Muscle layer of colon (tissue), 2 donors: ENCODE results near the gene LCT.
"Not testable (repeated sequence)": the region's sequence is repeated elsewhere in the genome, so short reads cannot be mapped to it uniquely, and the experiment has no call there.

Source experiments
- H3K27ac ChIP-seq: one replicate; pipeline ENCODE4 v1.7.0; 2013; ENCODE audit warnings: low read depth, mild to moderate bottlenecking, low read length, moderate library complexity
- H3K27me3 ChIP-seq, 2 donors: one replicate each; pipeline ENCODE4 v1.7.0; 2013; ENCODE audit warnings: low read length in 2 of 2, mild to moderate bottlenecking in 2 of 2; ENCODE audit not compliant: insufficient read depth in 2 of 2, control insufficient read depth in 1 of 2
- H3K36me3 ChIP-seq: one replicate; pipeline ENCODE4 v1.7.0; 2013; ENCODE audit warnings: mild to moderate bottlenecking, low read length; ENCODE audit not compliant: insufficient read depth
- H3K4me1 ChIP-seq: one replicate; pipeline ENCODE4 v1.7.0; 2013; ENCODE audit warnings: mild to moderate bottlenecking, low read length; ENCODE audit not compliant: insufficient read depth
- H3K4me3 ChIP-seq, 2 donors: one replicate each; pipeline ENCODE4 v1.7.0; 2013; ENCODE audit warnings: low read length in 2 of 2, low read depth in 1 of 2, mild to moderate bottlenecking in 1 of 2, moderate library complexity in 1 of 2
- H3K9ac ChIP-seq: one replicate; pipeline ENCODE4 v1.7.0; 2013; ENCODE audit warnings: low read length
- H3K9me3 ChIP-seq: one replicate; pipeline ENCODE4 v1.7.0; 2013; ENCODE audit warnings: mild to moderate bottlenecking, low read length
- donor health status: abdominal sarcoma.
- donor health status: Adenocarcinoma of cecum.

LCT gene

GRCh38 chr2:135795641-135796040 lies 41.3 kb downstream of the LCT start:
- H3K4me3 ChIP-seq, H3K9ac ChIP-seq, H3K27me3 ChIP-seq, H3K4me1 ChIP-seq, H3K36me3 ChIP-seq, H3K27ac ChIP-seq, H3K9me3 ChIP-seq: not testable (repeated sequence)

- H3K27me3 ChIP-seq: no peaks in the 10 kb centered on the region
- H3K9ac ChIP-seq: no peak overlapping the region
- no peak overlapping the region for H3K4me3 ChIP-seq
- H3K27ac ChIP-seq: no peak overlapping the region
- no peaks in the 10 kb centered on the region for H3K36me3 ChIP-seq
- no peaks in the 10 kb centered on the region for H3K4me1 ChIP-seq
- no peaks in the 10 kb centered on the region for H3K9me3 ChIP-seq
Measured at GRCh38 chr2:135792401-135793150, 44.4 kb downstream of the LCT start.

DNA sequence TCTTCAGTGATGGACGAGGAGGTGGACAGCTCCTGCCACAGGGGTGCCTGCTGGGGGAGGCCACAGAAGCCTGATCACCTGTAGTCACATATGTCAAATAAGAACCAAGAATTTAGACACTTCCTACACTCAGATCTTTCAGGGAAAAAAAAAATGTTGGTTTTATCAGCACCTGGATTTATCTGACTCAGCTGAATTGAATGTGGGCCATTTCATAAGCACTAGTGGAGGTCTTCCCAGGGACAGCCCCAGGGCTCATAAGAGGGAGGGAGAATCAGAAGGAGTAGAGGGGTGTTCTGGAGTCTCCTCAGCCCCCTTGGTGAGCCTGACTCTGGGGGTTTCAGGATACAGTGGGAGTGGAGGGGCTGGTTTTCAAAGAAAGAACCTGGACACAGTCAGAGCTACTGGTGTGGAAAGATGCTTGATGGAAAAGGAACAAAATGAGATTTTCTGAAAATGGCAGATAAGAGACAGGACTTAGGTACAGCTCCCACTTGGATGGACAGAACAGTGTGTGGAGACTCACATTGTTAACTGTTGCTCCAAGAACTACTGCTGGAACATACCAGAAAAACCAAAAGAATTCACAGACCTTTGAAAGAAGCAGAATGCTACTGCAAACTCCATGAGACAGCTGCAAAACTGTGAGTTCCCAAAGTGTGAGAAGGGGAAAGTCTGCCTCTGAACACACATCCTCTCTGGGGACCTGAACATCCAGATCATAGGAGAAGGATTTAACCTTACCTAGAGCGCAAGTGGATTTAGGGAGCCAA lies 45.4 kb downstream of the LCT start:
- Histone ChIP-seq H3K9ac (no peak overlapping the region), H3K36me3 (no peaks in the 10 kb centered on the region), H3K27me3 (no peaks in the 10 kb centered on the region), H3K4me3 (no peak overlapping the region), H3K9me3 (no peaks in the 10 kb centered on the region), H3K4me1 (no peaks in the 10 kb centered on the region), H3K27ac (no peak overlapping the region)

GRCh38 chr2:135790423-135790822 lies 46.6 kb downstream of the LCT start:
- no peaks in the 10 kb centered on the region for H3K36me3 ChIP-seq
- H3K4me1 ChIP-seq: no peaks in the 10 kb centered on the region
- H3K4me3 ChIP-seq: no peak overlapping the region
- H3K27ac ChIP-seq: no peak overlapping the region
- no peaks in the 10 kb centered on the region for H3K9me3 ChIP-seq
- H3K27me3 ChIP-seq: no peaks in the 10 kb centered on the region
- no peak overlapping the region for H3K9ac ChIP-seq

- H3K9me3 ChIP-seq: no peaks in the 10 kb centered on the region
- no peak overlapping the region for H3K9ac ChIP-seq
- no peak overlapping the region for H3K27ac ChIP-seq
- no peaks in the 10 kb centered on the region for H3K4me1 ChIP-seq
- H3K36me3 ChIP-seq: peaks cover 23% of the 10 kb centered on the region
- H3K4me3 ChIP-seq: no peak overlapping the region
- H3K27me3 ChIP-seq: no peaks in the 10 kb centered on the region
Measured at GRCh38 chr2:135786823-135787222, 50.2 kb downstream of the LCT start.

GRCh38 chr2:135785032-135785431 lies 52.0 kb downstream of the LCT start:
- Histone ChIP-seq H3K4me3 (no peak overlapping the region), H3K27ac (no peak overlapping the region), H3K36me3 (peaks cover 41% of the 10 kb centered on the region), H3K9ac (no peak overlapping the region), H3K27me3 (no peaks in the 10 kb centered on the region), H3K9me3 (no peaks in the 10 kb centered on the region), H3K4me1 (no peaks in the 10 kb centered on the region)

- H3K9ac ChIP-seq: no peak overlapping the region
- no peaks in the 10 kb centered on the region for H3K4me1 ChIP-seq
- H3K4me3 ChIP-seq: no peak overlapping the region
- H3K36me3 ChIP-seq: peaks cover 51% of the 10 kb centered on the region
- H3K27ac ChIP-seq: no peak overlapping the region
- H3K27me3 ChIP-seq: no peaks in the 10 kb centered on the region
- H3K9me3 ChIP-seq: no peaks in the 10 kb centered on the region
Measured at GRCh38 chr2:135783439-135783838, 53.5 kb downstream of the LCT start.

- H3K9me3 ChIP-seq: no peaks in the 10 kb centered on the region
- no peaks in the 10 kb centered on the region for H3K27me3 ChIP-seq
- peaks cover 56% of the 10 kb centered on the region for H3K36me3 ChIP-seq
- H3K9ac ChIP-seq: no peak overlapping the region
- no peak overlapping the region for H3K4me3 ChIP-seq
- H3K4me1 ChIP-seq: no peaks in the 10 kb centered on the region
- no peak overlapping the region for H3K27ac ChIP-seq
Measured at GRCh38 chr2:135782231-135782630, 54.8 kb downstream of the LCT start.

GRCh38 chr2:135776367-135776766 lies 60.6 kb downstream of the LCT start:
- Histone ChIP-seq H3K27me3 (no peaks in the 10 kb centered on the region), H3K36me3 (peaks cover 78% of the 10 kb centered on the region), H3K4me3 (no peak overlapping the region)

GRCh38 chr2:135775420-135775819 lies 61.6 kb downstream of the LCT start:
- peaks cover 78% of the 10 kb centered on the region for H3K36me3 ChIP-seq
- H3K9ac ChIP-seq: no peak overlapping the region
- no peaks in the 10 kb centered on the region for H3K27me3 ChIP-seq
- no peak overlapping the region for H3K27ac ChIP-seq
- H3K4me1 ChIP-seq: no peaks in the 10 kb centered on the region
- H3K4me3 ChIP-seq: no peak overlapping the region
- H3K9me3 ChIP-seq: no peaks in the 10 kb centered on the region

More at GRCh38 chr2:135776367-135776766, 60.6 kb downstream of the LCT start:
- Histone ChIP-seq H3K9ac (no peak overlapping the region), H3K27ac (no peak overlapping the region), H3K4me1 (no peaks in the 10 kb centered on the region), H3K9me3 (no peaks in the 10 kb centered on the region)

GRCh38 chr2:135773917-135774316 lies 63.1 kb downstream of the LCT start:
- no peaks in the 10 kb centered on the region for H3K27me3 ChIP-seq
- no peaks in the 10 kb centered on the region for H3K4me1 ChIP-seq
- H3K9ac ChIP-seq: no peak overlapping the region
- no peak overlapping the region for H3K4me3 ChIP-seq
- no peak overlapping the region for H3K27ac ChIP-seq
- peaks cover 76% of the 10 kb centered on the region for H3K36me3 ChIP-seq
- H3K9me3 ChIP-seq: no peaks in the 10 kb centered on the region

GRCh38 chr2:135773319-135773718 lies 63.7 kb downstream of the LCT start:
- Histone ChIP-seq H3K9ac (no peak overlapping the region), H3K4me3 (no peak overlapping the region), H3K4me1 (no peaks in the 10 kb centered on the region), H3K9me3 (no peaks in the 10 kb centered on the region), H3K27ac (no peak overlapping the region), H3K27me3 (no peaks in the 10 kb centered on the region), H3K36me3 (peaks cover 72% of the 10 kb centered on the region)
